ENCODE data around the gene ADD3.

The ADD3 gene

DNA sequence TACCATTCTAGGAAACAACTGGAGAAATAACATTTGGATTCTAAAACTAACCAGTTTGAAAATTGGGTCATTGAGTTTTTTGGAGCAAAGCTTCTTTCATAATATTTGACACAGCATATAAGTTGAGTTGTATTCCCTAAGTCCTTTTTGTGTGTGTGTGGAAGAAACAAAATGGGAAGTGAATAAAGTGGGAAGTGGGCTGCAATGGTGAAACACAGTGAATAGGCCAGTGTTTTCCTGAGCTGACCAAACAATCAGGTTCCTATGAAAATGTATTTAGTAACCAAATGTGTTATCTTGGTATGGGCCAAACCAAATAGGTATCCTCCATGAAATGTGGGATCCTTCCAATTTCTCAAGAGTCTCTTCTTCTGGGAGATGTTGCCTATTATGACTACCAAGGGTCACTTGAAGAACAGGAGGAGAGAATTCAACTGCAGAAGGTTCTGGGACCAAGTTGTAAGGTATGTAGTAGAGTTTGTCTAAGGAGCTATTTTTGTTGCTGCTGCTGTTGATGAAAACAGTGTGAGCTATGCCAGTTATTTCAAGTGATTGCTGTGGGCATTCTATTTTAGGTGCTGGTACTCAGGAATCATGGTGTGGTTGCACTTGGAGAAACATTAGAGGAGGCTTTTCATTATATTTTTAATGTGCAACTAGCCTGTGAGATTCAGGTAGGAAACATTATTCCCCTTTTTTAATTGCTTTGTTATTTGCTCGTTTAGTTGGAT, 111.3 kb downstream of the ADD3 start:
- CTCF ChIA-PET: interaction anchor here (1.8 kb wide), 1 partner anchor 19 kb away, joined by 6 read pairs; no protein-coding TSS in a partner anchor
- POLR2A ChIA-PET: interaction anchor here (0.5 kb wide), 1 partner anchor 112 kb away, joined by 3 read pairs; the partner anchor contains the start of gene ADD3
- Histone ChIP-seq H3K4me3 (ENCODE audit: low read depth, low read length) (no peak overlapping the region), H3K9me3 (ENCODE audit: control insufficient read depth, insufficient read depth, low read depth, low read length) (no peaks in the 10 kb centered on the region), H3K36me3 (ENCODE audit: control insufficient read depth in 2 of 2, insufficient read depth in 1 of 2, low read length in 2 of 2) (peaks cover 63 to 73% of the 10 kb centered on the region in 2 experiments), H3K4me1 (ENCODE audit: control insufficient read depth, insufficient read depth, low read length) (no peaks in the 10 kb centered on the region), H3K27ac (ENCODE audit: extremely low read depth, low read depth, low read length) (no peak overlapping the region)
- TF ChIP-seq PRDM10 (tag by site-specific recombination; IDR thresholded peaks at IDR 0.05) (no peak), SP2 (tag by site-specific recombination; IDR thresholded peaks at IDR 0.05) (no peak), ZNF302 (tag by site-specific recombination; IDR thresholded peaks at IDR 0.05; ENCODE audit: low read depth) (no peak), ZNF585B (tag by site-specific recombination; IDR thresholded peaks at IDR 0.05) (no peak), ZNF639 (tag by site-specific recombination; IDR thresholded peaks at IDR 0.05) (no peak)

DNA sequence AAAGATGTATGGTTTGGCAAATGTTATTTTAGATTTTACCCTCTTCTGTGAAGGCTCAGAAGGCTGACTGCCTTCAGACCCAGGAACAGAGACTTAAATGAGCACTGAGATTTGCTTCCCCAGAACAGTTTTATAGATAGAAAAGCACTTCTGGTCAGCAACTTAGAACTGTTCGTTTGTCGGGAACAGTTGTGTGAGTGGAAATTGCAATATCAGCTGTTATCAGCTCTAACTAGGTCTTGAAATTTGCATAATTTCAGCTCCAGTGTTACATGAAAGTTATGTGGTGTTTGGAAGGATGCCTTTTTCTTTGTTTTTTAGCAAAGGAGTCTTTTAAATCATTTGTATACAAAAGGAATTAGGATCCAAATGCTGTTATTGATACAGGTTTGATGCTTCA, 115.8 kb downstream of the ADD3 start:
- H3K27ac ChIP-seq (ENCODE audit: extremely low read depth, low read depth, low read length): no peak overlapping the region
- H3K4me1 ChIP-seq (ENCODE audit: control insufficient read depth, insufficient read depth, low read length): no peaks in the 10 kb centered on the region
- no peaks in the 10 kb centered on the region for H3K9me3 ChIP-seq (ENCODE audit: control insufficient read depth, insufficient read depth, low read depth, low read length)
- ChIA-PET POLR2A (no interaction called here), CTCF (interaction anchor here (1.0 kb wide), 1 partner anchor 155 kb away, joined by 3 read pairs; no protein-coding TSS in a partner anchor)
- H3K4me3 ChIP-seq (ENCODE audit: low read depth, low read length): no peak overlapping the region
- no peak for TF ChIP-seq ZNF473 (tag by site-specific recombination; IDR thresholded peaks at IDR 0.05)
- TF ChIP-seq ELK4 (IDR thresholded peaks at IDR 0.05; ENCODE audit: borderline replicate concordance, low read depth, low read length): no peak
- no peak for TF ChIP-seq ZNF785 (tag by site-specific recombination; IDR thresholded peaks at IDR 0.05)
- no peak for TF ChIP-seq ZNF639 (tag by site-specific recombination; IDR thresholded peaks at IDR 0.05)
- TF ChIP-seq MZF1 (tag by site-specific recombination; IDR thresholded peaks at IDR 0.05; ENCODE audit: borderline replicate concordance): no peak
- H3K36me3 ChIP-seq (ENCODE audit: control insufficient read depth in 2 of 2, insufficient read depth in 1 of 2, low read length in 2 of 2): peaks cover 59 to 71% of the 10 kb centered on the region in 2 experiments

- Histone ChIP-seq H3K36me3 (ENCODE audit: control insufficient read depth in 2 of 2, insufficient read depth in 1 of 2, low read length in 2 of 2) (peaks cover 64 to 74% of the 10 kb centered on the region in 2 experiments), H3K4me1 (ENCODE audit: control insufficient read depth, insufficient read depth, low read length) (no peaks in the 10 kb centered on the region), H3K4me3 (ENCODE audit: low read depth, low read length) (no peak overlapping the region), H3K9me3 (ENCODE audit: control insufficient read depth, insufficient read depth, low read depth, low read length) (no peaks in the 10 kb centered on the region), H3K27ac (ENCODE audit: extremely low read depth, low read depth, low read length) (no peak overlapping the region)
- POLR2A ChIA-PET: no interaction called here
- CTCF ChIA-PET: interaction anchor here (0.8 to 1.2 kb wide), 3 partner anchors 12 to 245 kb away, joined by 3 to 4 read pairs (median 3); no protein-coding TSS in a partner anchor
- TF ChIP-seq PRDM1 (tag by site-specific recombination; IDR thresholded peaks at IDR 0.05) (no peak), ZNF341 (tag by site-specific recombination; IDR thresholded peaks at IDR 0.05; ENCODE audit: low read depth) (no peak), ZNF169 (tag by site-specific recombination; IDR thresholded peaks at IDR 0.05) (no peak), ZNF645 (tag by site-specific recombination; IDR thresholded peaks at IDR 0.05) (no peak), SP3 (tag by site-specific recombination; IDR thresholded peaks at IDR 0.05) (no peak), YY2 (tag by site-specific recombination; IDR thresholded peaks at IDR 0.05) (no peak)
- TF ChIP-seq, protein P1, sequence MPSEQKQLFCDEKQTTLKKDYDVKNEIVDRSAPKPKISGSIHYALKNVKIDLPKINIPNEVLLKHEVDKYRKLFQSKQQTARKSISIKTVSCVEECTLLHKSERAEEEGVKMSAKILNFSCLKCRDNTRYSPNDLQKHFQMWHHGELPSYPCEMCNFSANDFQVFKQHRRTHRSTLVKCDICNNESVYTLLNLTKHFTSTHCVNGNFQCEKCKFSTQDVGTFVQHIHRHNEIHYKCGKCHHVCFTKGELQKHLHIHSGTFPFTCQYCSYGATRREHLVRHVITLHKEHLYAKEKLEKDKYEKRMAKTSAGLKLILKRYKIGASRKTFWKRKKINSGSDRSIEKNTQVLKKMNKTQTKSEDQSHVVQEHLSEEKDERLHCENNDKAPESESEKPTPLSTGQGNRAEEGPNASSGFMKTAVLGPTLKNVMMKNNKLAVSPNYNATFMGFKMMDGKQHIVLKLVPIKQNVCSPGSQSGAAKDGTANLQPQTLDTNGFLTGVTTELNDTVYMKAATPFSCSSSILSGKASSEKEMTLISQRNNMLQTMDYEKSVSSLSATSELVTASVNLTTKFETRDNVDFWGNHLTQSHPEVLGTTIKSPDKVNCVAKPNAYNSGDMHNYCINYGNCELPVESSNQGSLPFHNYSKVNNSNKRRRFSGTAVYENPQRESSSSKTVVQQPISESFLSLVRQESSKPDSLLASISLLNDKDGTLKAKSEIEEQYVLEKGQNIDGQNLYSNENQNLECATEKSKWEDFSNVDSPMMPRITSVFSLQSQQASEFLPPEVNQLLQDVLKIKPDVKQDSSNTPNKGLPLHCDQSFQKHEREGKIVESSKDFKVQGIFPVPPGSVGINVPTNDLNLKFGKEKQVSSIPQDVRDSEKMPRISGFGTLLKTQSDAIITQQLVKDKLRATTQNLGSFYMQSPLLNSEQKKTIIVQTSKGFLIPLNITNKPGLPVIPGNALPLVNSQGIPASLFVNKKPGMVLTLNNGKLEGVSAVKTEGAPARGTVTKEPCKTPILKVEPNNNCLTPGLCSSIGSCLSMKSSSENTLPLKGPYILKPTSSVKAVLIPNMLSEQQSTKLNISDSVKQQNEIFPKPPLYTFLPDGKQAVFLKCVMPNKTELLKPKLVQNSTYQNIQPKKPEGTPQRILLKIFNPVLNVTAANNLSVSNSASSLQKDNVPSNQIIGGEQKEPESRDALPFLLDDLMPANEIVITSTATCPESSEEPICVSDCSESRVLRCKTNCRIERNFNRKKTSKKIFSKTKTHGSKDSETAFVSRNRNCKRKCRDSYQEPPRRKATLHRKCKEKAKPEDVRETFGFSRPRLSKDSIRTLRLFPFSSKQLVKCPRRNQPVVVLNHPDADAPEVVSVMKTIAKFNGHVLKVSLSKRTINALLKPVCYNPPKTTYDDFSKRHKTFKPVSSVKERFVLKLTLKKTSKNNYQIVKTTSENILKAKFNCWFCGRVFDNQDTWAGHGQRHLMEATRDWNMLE (tag by site-specific recombination; conservative IDR thresholded peaks at IDR 0.05; ENCODE audit: low read depth): no peak
Measured at GRCh38 chr10:110129490-110129889, 121.7 kb downstream of the ADD3 start.

All from HEK293 (cell line).